ENCODE results near the gene AADAT. TPM values are rescaled to one million over a fixed set of nuclear protein-coding genes. Genes with fewer than 3 reads are reported as not detected.

The AADAT gene
- polyA plus RNA-seq, 2 of the 4 experiments (the other 2 are of a cell fraction): 8.8 to 23.2 TPM

DNA sequence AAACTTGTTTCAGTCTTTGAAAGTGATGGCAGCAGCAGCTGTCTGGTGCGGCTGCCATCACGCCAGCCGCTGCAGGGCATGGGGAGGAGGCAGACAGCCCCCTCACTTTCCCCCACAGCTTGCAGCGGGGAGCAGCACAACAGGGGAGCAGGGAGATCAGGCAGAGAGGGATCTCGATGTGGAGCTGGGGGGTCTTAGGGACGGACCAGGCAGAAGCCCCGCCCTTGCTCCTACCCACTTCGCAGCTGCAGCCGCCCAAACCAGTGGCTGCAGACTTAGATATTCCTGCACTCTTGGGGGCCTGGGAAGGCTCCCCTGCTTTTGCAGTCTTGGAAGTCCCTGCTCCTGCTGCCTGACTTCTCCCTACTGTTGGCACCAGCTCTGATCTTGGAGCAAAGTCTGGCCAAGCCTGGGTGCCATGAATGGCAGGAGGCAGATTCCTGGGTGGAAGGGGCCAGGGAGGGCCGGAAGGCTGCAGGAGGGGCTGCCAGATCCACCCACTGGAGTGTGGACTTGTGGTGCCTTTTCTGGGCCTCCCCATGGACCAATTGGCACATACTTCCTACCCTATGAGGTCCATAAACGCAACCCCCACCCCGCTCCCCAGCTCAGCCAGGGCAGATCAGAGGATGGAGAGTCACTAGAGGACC is 49.6 kb downstream of the AADAT start:
- H3K27ac ChIP-seq: no peak overlapping the region
- ChIA-PET POLR2A (no interaction called here), CTCF (interaction anchor here (1.1 to 1.9 kb wide), 2 partner anchors 8 to 230 kb away, joined by 4 read pairs; no protein-coding TSS in a partner anchor)
- ATAC-seq (no peak), DNase-seq (ENCODE audit: low read depth in 1 of 2, low spot score in 1 of 2) (no peak), FAIRE-seq (no peak)
- no peaks in the 10 kb centered on the region for H3K4me1 ChIP-seq
- 69% methylated on average over 10 of the region's 12 CpGs for WGBS (ENCODE audit: missing lambda C conversion rate)
- no peaks in the 10 kb centered on the region for H3K9me3 ChIP-seq
- H3K4me3 ChIP-seq: no peak overlapping the region
- H3K4me2 ChIP-seq: no peak overlapping the region
- no peak for TF ChIP-seq TP53 (CRISPR knock-in tag; IDR thresholded peaks at IDR 0.05)

DNA sequence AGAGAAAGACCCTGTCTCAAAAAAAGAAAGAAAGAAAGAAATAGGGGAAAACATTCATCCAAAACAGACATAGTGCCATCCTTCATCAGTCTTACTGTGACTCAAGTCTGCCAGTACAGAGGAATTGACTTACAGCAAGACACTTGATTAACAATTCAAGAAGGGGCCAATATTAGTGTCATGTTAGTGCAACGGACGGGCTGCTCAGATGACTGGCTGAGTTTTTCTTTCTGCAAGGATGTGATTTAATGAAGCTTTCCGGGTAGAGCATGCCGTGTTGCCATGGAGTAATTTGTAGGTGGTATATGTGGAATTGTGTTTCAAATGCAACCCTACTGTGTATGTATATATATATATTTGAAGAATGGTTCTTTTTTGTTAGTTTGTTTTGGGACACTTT is 51.0 kb downstream of the AADAT start:
- Histone ChIP-seq H3K27ac (no peak overlapping the region), H3K4me3 (no peak overlapping the region), H3K4me1 (no peaks in the 10 kb centered on the region), H3K9me3 (no peaks in the 10 kb centered on the region), H3K4me2 (no peak overlapping the region)
- POLR2A ChIA-PET: no interaction called here
- TF ChIP-seq CBX8 (IDR thresholded peaks at IDR 0.05): no peak
- TF ChIP-seq MAZ (IDR thresholded peaks at IDR 0.05; ENCODE audit: borderline replicate concordance, low read depth, low read length): no peak
- TF ChIP-seq, protein P1, sequence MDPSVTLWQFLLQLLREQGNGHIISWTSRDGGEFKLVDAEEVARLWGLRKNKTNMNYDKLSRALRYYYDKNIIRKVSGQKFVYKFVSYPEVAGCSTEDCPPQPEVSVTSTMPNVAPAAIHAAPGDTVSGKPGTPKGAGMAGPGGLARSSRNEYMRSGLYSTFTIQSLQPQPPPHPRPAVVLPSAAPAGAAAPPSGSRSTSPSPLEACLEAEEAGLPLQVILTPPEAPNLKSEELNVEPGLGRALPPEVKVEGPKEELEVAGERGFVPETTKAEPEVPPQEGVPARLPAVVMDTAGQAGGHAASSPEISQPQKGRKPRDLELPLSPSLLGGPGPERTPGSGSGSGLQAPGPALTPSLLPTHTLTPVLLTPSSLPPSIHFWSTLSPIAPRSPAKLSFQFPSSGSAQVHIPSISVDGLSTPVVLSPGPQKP (IDR thresholded peaks at IDR 0.05; ENCODE audit: low read depth, low read length): no peak
- TF ChIP-seq, protein P2, sequence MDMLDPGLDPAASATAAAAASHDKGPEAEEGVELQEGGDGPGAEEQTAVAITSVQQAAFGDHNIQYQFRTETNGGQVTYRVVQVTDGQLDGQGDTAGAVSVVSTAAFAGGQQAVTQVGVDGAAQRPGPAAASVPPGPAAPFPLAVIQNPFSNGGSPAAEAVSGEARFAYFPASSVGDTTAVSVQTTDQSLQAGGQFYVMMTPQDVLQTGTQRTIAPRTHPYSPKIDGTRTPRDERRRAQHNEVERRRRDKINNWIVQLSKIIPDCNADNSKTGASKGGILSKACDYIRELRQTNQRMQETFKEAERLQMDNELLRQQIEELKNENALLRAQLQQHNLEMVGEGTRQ (IDR thresholded peaks at IDR 0.05): no peak
- TF ChIP-seq, protein P3, sequence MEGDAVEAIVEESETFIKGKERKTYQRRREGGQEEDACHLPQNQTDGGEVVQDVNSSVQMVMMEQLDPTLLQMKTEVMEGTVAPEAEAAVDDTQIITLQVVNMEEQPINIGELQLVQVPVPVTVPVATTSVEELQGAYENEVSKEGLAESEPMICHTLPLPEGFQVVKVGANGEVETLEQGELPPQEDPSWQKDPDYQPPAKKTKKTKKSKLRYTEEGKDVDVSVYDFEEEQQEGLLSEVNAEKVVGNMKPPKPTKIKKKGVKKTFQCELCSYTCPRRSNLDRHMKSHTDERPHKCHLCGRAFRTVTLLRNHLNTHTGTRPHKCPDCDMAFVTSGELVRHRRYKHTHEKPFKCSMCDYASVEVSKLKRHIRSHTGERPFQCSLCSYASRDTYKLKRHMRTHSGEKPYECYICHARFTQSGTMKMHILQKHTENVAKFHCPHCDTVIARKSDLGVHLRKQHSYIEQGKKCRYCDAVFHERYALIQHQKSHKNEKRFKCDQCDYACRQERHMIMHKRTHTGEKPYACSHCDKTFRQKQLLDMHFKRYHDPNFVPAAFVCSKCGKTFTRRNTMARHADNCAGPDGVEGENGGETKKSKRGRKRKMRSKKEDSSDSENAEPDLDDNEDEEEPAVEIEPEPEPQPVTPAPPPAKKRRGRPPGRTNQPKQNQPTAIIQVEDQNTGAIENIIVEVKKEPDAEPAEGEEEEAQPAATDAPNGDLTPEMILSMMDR (IDR thresholded peaks at IDR 0.05): no peak
- FAIRE-seq: no peak
- WGBS (ENCODE audit: missing lambda C conversion rate): 71% methylated on average over 4 of the region's 4 CpGs
- CTCF ChIA-PET: interaction anchor here (0.9 to 1.9 kb wide), 2 partner anchors 9 to 10 kb away, joined by 3 to 4 read pairs; no protein-coding TSS in a partner anchor
- DNase-seq (ENCODE audit: low read depth in 1 of 2, low spot score in 1 of 2): no peak
- ATAC-seq: no peak

DNA sequence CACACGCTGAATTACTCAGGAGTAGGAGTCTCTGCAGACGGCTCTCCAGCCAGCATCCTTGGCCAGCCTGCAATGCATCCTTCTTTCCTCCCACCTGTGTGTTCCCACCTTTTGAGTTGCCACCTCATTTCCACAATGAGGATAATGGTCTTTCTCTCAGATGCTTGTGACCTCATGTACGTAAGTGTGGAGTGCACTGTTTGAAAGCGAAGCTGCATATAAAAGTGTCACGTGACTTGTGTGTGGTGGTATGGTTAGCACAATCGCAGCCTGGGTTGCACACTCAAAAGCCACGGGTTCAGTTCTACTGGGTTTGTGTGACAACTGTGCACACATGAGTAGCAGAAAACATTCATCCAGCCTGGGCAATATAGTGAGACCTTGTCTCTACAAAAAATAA is 51.5 kb downstream of the AADAT start:
- no peak for FAIRE-seq
- no peak overlapping the region for H3K4me3 ChIP-seq
- H3K9me3 ChIP-seq: no peaks in the 10 kb centered on the region
- ATAC-seq: no peak
- 78% methylated on average over 7 of the region's 7 CpGs for WGBS (ENCODE audit: missing lambda C conversion rate)
- H3K27ac ChIP-seq: no peak overlapping the region
- no peak overlapping the region for H3K4me2 ChIP-seq
- TF ChIP-seq JUNB (IDR thresholded peaks at IDR 0.05) (no peak), TFCP2L1 (CRISPR knock-in tag; IDR thresholded peaks at IDR 0.05) (no peak), HEYL (CRISPR knock-in tag; IDR thresholded peaks at IDR 0.05) (no peak), ZFP36 (IDR thresholded peaks at IDR 0.05; ENCODE audit: borderline replicate concordance, partially characterized antibody) (no peak), NPAS2 (CRISPR knock-in tag; IDR thresholded peaks at IDR 0.05; ENCODE audit: borderline replicate concordance) (no peak), FOXS1 (CRISPR knock-in tag; IDR thresholded peaks at IDR 0.05) (no peak), ZC3H11A (IDR thresholded peaks at IDR 0.05) (no peak), JUN (IDR thresholded peaks at IDR 0.05) (no peak), NR3C1 (IDR thresholded peaks at IDR 0.05) (no peak)
- TF ChIP-seq, protein P4, sequence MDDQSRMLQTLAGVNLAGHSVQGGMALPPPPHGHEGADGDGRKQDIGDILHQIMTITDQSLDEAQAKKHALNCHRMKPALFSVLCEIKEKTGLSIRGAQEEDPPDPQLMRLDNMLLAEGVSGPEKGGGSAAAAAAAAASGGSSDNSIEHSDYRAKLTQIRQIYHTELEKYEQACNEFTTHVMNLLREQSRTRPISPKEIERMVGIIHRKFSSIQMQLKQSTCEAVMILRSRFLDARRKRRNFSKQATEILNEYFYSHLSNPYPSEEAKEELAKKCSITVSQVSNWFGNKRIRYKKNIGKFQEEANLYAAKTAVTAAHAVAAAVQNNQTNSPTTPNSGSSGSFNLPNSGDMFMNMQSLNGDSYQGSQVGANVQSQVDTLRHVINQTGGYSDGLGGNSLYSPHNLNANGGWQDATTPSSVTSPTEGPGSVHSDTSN (IDR thresholded peaks at IDR 0.05): no peak
- DNase-seq (ENCODE audit: low read depth in 1 of 2, low spot score in 1 of 2): no peak
- no peaks in the 10 kb centered on the region for H3K4me1 ChIP-seq
- POLR2A ChIA-PET: no interaction called here
- CTCF ChIA-PET: interaction anchor here (0.5 to 1.8 kb wide), 3 partner anchors 9 to 241 kb away, joined by 3 to 4 read pairs (median 3); no protein-coding TSS in a partner anchor
